IMR-90 (cell line): Measurements from ENCODE around the gene CACNG7. TPM values are rescaled to one million over a fixed set of nuclear protein-coding genes. Genes with fewer than 3 reads are reported as not detected.

ENCODE experiments used
- ATAC-seq: fragments of 200-7000 bp; cut with Tn5 transposase; 2 replicates; pipeline ENCODE4 v1.9.1; 2020; ENCODE audit warnings: low read depth, mild to moderate bottlenecking, moderate library complexity
- BruUV-seq: library from RNA; stranded (reverse); fragments of 400-500 nt; replicated peaks from 2 replicates; lab custom pipeline; 2021; lab: Mats Ljungman, UMichigan
- CTCF ChIA-PET: fragments of 300-600 bp; formaldehyde crosslinking; extraction: SDS; loops from one replicate; lab custom pipeline; 2021; ENCODE audit warnings: antibody characterized with exemption; lab: Yijun Ruan, JAX
- POLR2A ChIA-PET: fragments of 300-600 bp; sonication (Branson Sonifier 250); formaldehyde crosslinking; loops from one replicate; lab custom pipeline; 2022; ENCODE audit warnings: antibody characterized with exemption; ENCODE audit not compliant: unreplicated experiment; lab: Charles Lee
- DNase-seq: peaks from one replicate; pipeline ENCODE4 v3.0.0; 2013
- H2AFZ ChIP-seq: replicated peaks from 2 replicates; pipeline ENCODE3; 2013; ENCODE audit warnings: low read length, mild to moderate bottlenecking; ENCODE audit not compliant: poor library complexity
- H2AK5ac ChIP-seq: 2 replicates; pipeline ENCODE4 v1.6.1; 2013; ENCODE audit warnings: low read depth, low read length, inconsistent platforms
- H2AK9ac ChIP-seq: replicated peaks from 2 replicates; pipeline ENCODE3; 2013; ENCODE audit warnings: mild to moderate bottlenecking, low read depth, low read length, moderate library complexity; ENCODE audit not compliant: poor library complexity
- H2BK120ac ChIP-seq: 2 replicates; pipeline ENCODE4 v1.6.1; 2013; ENCODE audit warnings: low read depth, low read length, inconsistent platforms
- H2BK15ac ChIP-seq: 3 replicates; pipeline ENCODE4 v1.6.1; 2013; ENCODE audit warnings: low read depth, low read length, inconsistent platforms
- H2BK20ac ChIP-seq: 2 replicates; pipeline ENCODE4 v1.6.1; 2013; ENCODE audit warnings: low read depth, mild to moderate bottlenecking, inconsistent platforms, low read length, moderate library complexity
- H2BK5ac ChIP-seq: 2 replicates; pipeline ENCODE4 v1.6.1; 2013; ENCODE audit warnings: mild to moderate bottlenecking, low read depth, low read length, inconsistent platforms; ENCODE audit not compliant: poor library complexity, severe bottlenecking
- H3K14ac ChIP-seq: replicated peaks from 2 replicates; pipeline ENCODE4 v1.6.1; 2013; ENCODE audit warnings: low read depth, low read length, inconsistent platforms
- H3K18ac ChIP-seq: 2 replicates; pipeline ENCODE4 v1.6.1; 2013; ENCODE audit warnings: low read depth, low read length, control low read depth
- H3K23ac ChIP-seq: 2 replicates; pipeline ENCODE4 v1.6.1; 2013; ENCODE audit warnings: low read depth, low read length, inconsistent platforms
- H3K27ac ChIP-seq: 2 replicates; pipeline ENCODE4 v1.5.1; 2013; ENCODE audit warnings: mild to moderate bottlenecking, control low read depth, low read length; ENCODE audit not compliant: insufficient read depth
- H3K27me3 ChIP-seq: 2 replicates; pipeline ENCODE4 v1.6.1; 2013; ENCODE audit warnings: low read length; ENCODE audit not compliant: control insufficient read depth, insufficient read depth
- H3K36me3 ChIP-seq: 2 replicates; pipeline ENCODE4 v1.6.1; 2013; ENCODE audit warnings: low read length, mixed read lengths; ENCODE audit not compliant: control insufficient read depth, insufficient read depth
- H3K4ac ChIP-seq: 2 replicates; pipeline ENCODE4 v1.6.1; 2013; ENCODE audit warnings: low read depth, low read length, inconsistent platforms
- H3K4me1 ChIP-seq: 2 replicates; pipeline ENCODE4 v1.6.1; 2013; ENCODE audit warnings: low read length, mixed read lengths; ENCODE audit not compliant: control insufficient read depth, insufficient read depth
- H3K4me2 ChIP-seq: 2 replicates; pipeline ENCODE4 v1.6.1; 2013; ENCODE audit warnings: low read depth, mild to moderate bottlenecking, control low read depth, low read length, moderate library complexity
- H3K4me3 ChIP-seq: 2 replicates; pipeline ENCODE4 v1.5.1; 2013; ENCODE audit warnings: low read depth, mild to moderate bottlenecking, control low read depth, low read length, moderate library complexity; ENCODE audit not compliant: insufficient read depth
- H3K56ac ChIP-seq: 2 replicates; pipeline ENCODE4 v1.6.1; 2013; ENCODE audit warnings: low read length, inconsistent platforms; ENCODE audit not compliant: insufficient read depth; ENCODE audit errors: extremely low read depth
- H3K79me1 ChIP-seq, 2 experiments: 2 replicates each; pipeline ENCODE4 v1.6.1; 2013; ENCODE audit warnings: low read length in 2 of 2, inconsistent platforms in 1 of 2, low read depth in 1 of 2
- H3K9ac ChIP-seq: 2 replicates; pipeline ENCODE4 v1.6.1; 2013; ENCODE audit warnings: low read depth, low read length, control low read depth
- H3K9me1 ChIP-seq: 2 replicates; pipeline ENCODE4 v1.6.1; 2013; ENCODE audit warnings: low read length, inconsistent platforms; ENCODE audit not compliant: insufficient read depth
- H3K9me3 ChIP-seq: 2 replicates; pipeline ENCODE4 v1.6.1; 2013; ENCODE audit warnings: low read length; ENCODE audit not compliant: control insufficient read depth, insufficient read depth
- H4K20me1 ChIP-seq: 2 replicates; pipeline ENCODE4 v1.6.1; 2013; ENCODE audit warnings: low read length, inconsistent platforms; ENCODE audit not compliant: insufficient read depth
- H4K5ac ChIP-seq: 2 replicates; pipeline ENCODE4 v1.6.1; 2013; ENCODE audit warnings: mild to moderate bottlenecking, low read depth, low read length, control low read depth
- H4K8ac ChIP-seq, 2 experiments: 2 replicates each; pipeline ENCODE4 v1.6.1; 2013; ENCODE audit warnings: low read depth in 2 of 2, low read length in 2 of 2, control low read depth in 1 of 2, inconsistent platforms in 1 of 2
- H4K91ac ChIP-seq: 2 replicates; pipeline ENCODE4 v1.6.1; 2013; ENCODE audit warnings: low read depth, low read length, inconsistent platforms; ENCODE audit not compliant: insufficient read depth
- MXI1 ChIP-seq: IDR thresholded peaks from 2 replicates; pipeline ENCODE4 v1.6.1; 2012; ENCODE audit warnings: low read depth, mild to moderate bottlenecking, low read length, moderate library complexity, borderline replicate concordance
- RFX5 ChIP-seq: IDR thresholded peaks from 2 replicates; pipeline ENCODE4 v1.8.0; 2012; ENCODE audit warnings: low read depth, mild to moderate bottlenecking, low read length, moderate library complexity
- WGBS, 2 experiments: methylation state at CpG; one replicate each; pipeline versions ENCODE4 v1.1.5 to v1.1.7; 2013; ENCODE audit warnings: missing lambda C conversion rate in 2 of 2; ENCODE audit not compliant: insufficient read length in 1 of 2; ENCODE audit errors: extremely low coverage in 2 of 2; 5-methylcytosine and 5-hydroxymethylcytosine counted together
- dilution Hi-C: fragments of 300-500 bp; cut with HindIII; formaldehyde crosslinking; loops from one replicate; pipeline ENCODE4 v1.14.3; 2018; ENCODE audit warnings: low sequenced_read_pairs; ENCODE audit not compliant: unreplicated experiment
- in situ Hi-C: fragments of 300-500 bp; cut with MboI; formaldehyde crosslinking; loops from 3 replicates; pipeline ENCODE4 v1.14.3; 2019; ENCODE audit warnings: low sequenced_read_pairs, inconsistent platforms, mixed read lengths
- intact Hi-C: fragments of 100-400 bp; cut with micrococcal nuclease; formaldehyde crosslinking; loops from 2 replicates; pipeline ENCODE4 v1.10.0; 2022
- polyA plus RNA-seq, 3 experiments: library from polyadenylated mRNA; depleted of rRNA; stranded (reverse); fragments of >200 nt; gene quantifications; 2 replicates each; pipeline ENCODE4 v1.2.3, GENCODE V29; 2012; ENCODE audit warnings: low replicate concordance in 1 of 3
- total RNA-seq: library from RNA; depleted of rRNA; stranded (reverse); fragments of >200 nt; gene quantifications from 2 replicates; pipeline ENCODE4 v1.2.3, GENCODE V29; 2012
- TF ChIP-seq, protein P1 (sequence below): fragments of 150-350 bp; IDR thresholded peaks from 2 replicates; pipeline ENCODE4 v1.6.1; 2017; ENCODE audit warnings: mild to moderate bottlenecking, antibody characterized with exemption, low read length, low read depth

Gene CACNG7
- total and polyA plus RNA-seq, 2 of the 4 experiments (the other 2 are of a cell fraction), result 0.36 to 6.7 TPM

DNA sequence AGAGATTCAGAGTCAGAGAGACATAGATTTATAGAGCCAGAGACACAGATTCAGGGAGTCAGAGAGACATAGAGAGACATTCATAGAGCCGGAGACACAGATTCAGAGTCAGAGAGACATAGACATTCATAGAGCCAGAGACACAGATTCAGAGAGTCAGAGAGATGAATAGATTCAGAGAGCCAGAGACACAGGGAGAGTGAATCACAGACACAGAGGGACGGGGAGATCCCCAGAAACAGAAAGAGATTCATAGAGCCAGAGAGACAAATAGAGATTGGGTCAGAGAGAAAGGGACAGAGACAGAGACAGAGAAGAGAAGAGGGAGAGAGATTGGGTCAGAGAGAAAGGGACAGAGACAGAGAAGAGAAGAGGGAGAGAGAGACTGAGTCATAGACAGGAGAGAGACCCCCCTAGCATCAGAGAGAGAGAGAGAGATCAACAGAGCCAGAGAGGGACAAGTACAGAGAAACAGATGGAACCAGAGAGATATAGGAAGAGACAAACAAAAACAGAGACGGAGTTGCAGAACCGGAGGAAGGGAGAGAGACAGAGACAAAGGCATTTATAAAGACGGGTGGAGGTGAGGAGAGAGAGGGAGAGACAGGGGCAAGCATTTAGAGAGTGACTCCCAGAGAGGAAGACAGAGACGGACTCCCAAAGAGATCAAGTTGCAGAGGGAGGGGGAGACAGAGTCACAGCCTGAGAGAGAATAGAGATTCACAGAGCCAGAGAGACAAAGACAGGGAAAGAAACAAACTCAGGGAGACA, 28.2 kb upstream of the CACNG7 start:
- H4K5ac ChIP-seq, result no peak overlapping the region
- intact Hi-C loops (no loop called here), dilution Hi-C loops (no loop called here), in situ Hi-C loops (loop anchor here (10.0 kb wide), 1 partner anchor 144 kb away; no protein-coding TSS in a partner anchor)
- H3K23ac ChIP-seq, result peak overlapping the region; percentile 22; the same call in 1 of the 2 replicates
- H2BK15ac ChIP-seq, result no peak overlapping the region
- TF ChIP-seq MXI1 (no peak), RFX5 (no peak)
- TF ChIP-seq, protein P1, sequence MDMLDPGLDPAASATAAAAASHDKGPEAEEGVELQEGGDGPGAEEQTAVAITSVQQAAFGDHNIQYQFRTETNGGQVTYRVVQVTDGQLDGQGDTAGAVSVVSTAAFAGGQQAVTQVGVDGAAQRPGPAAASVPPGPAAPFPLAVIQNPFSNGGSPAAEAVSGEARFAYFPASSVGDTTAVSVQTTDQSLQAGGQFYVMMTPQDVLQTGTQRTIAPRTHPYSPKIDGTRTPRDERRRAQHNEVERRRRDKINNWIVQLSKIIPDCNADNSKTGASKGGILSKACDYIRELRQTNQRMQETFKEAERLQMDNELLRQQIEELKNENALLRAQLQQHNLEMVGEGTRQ, result no peak
- no TSS peak for BruUV-seq
- no peak overlapping the region for H4K8ac ChIP-seq
- peaks cover 4% of the 10 kb centered on the region for H3K9me1 ChIP-seq
- H3K9me3 ChIP-seq, result no peaks in the 10 kb centered on the region
- DNase-seq (no peak), ATAC-seq (no peak)
- H3K18ac ChIP-seq, result no peak overlapping the region
- no peak overlapping the region for H2AK5ac ChIP-seq
- peaks cover 45% of the 10 kb centered on the region for H3K27me3 ChIP-seq
- H3K4me1 ChIP-seq, result peaks cover 5% of the 10 kb centered on the region
- no peak overlapping the region for H2BK20ac ChIP-seq
- ChIA-PET CTCF (no interaction called here), POLR2A (no interaction called here)
- 0 out of 2 replicates have a peak overlapping the region, but pooled peaks have one; percentile 0 for H3K9ac ChIP-seq
- H4K20me1 ChIP-seq, result peaks cover 10% of the 10 kb centered on the region; the same call in 1 of the 2 replicates
- H2BK120ac ChIP-seq, result no peak overlapping the region
- 42% methylated on average over 2 of the region's 6 CpGs; no CpG with 5 or more reads in 1 of the 2 experiments for WGBS, 2 experiments
- no peak overlapping the region for H3K56ac ChIP-seq
- H3K79me1 ChIP-seq, result peaks cover 4 to 5% of the 10 kb centered on the region in 2 experiments; a peak in 3 of 4 replicates
- H3K27ac ChIP-seq, result no peak overlapping the region
- peaks cover 5% of the 10 kb centered on the region for H3K36me3 ChIP-seq
- no peak overlapping the region for H2AK9ac ChIP-seq
- H2BK5ac ChIP-seq, result no peak overlapping the region
- no peak overlapping the region for H4K91ac ChIP-seq
- no peak overlapping the region for H3K4me3 ChIP-seq
- no peak overlapping the region for H3K14ac ChIP-seq
- H3K4ac ChIP-seq, result 0 out of 2 replicates have a peak overlapping the region, but pooled peaks have one; percentile 15
- peak overlapping the region; percentile 88 for H2AFZ ChIP-seq
- H3K4me2 ChIP-seq, result peak overlapping the region; percentile 52
